ENCODE data around the gene TBC1D24. TPM values are rescaled to one million over a fixed set of nuclear protein-coding genes. Genes with fewer than 3 reads are reported as not detected.
"Not testable (repeated sequence)": the region's sequence is repeated elsewhere in the genome, so short reads cannot be mapped to it uniquely, and the experiment has no call there.

Gene TBC1D24
- 10 to 100 TPM; 18.7 to 23.3 TPM for total RNA-seq

GRCh38 chr16:2474877-2475412, at the start of gene TBC1D24:
Gene TBC1D24, plus strand, starts transcription at chr16:2475127. Its CDS starts 21,022 bp downstream, at chr16:2496149.
- CTCF ChIA-PET = interaction anchor here (0.8 to 2.5 kb wide), 7 partner anchors 11 to 280 kb away, joined by 4 to 9 read pairs (median 6); partner anchors contain the start of gene TEDC2
- Mint-ChIP-seq H3K27me3 (peaks cover 25% of the 10 kb centered on the region), H3K36me3 (no peaks in the 10 kb centered on the region), H3K4me1 (peaks cover 14% of the 10 kb centered on the region), H3K9me3 (ENCODE audit: low read depth) (no peaks in the 10 kb centered on the region), H3K4me3 (peak within 1 kb of the TSS; percentile 74), H3K27ac (peak within 1 kb of the TSS; percentile 72)
- DNase-seq (peak; percentile 88), ATAC-seq (peak; percentile 71)

GRCh38 chr16:2425825-2426430, 49.0 kb upstream of the TBC1D24 start:
- Mint-ChIP-seq H3K27ac (no peak overlapping the region), H3K9me3 (ENCODE audit: low read depth) (no peaks in the 10 kb centered on the region), H3K36me3 (peaks cover 10% of the 10 kb centered on the region), H3K4me3 (no peak overlapping the region), H3K4me1 (peaks cover 39% of the 10 kb centered on the region), H3K27me3 (no peaks in the 10 kb centered on the region)
- CTCF ChIA-PET = no interaction called here
- DNase-seq = no peak
- no peak for ATAC-seq

DNA sequence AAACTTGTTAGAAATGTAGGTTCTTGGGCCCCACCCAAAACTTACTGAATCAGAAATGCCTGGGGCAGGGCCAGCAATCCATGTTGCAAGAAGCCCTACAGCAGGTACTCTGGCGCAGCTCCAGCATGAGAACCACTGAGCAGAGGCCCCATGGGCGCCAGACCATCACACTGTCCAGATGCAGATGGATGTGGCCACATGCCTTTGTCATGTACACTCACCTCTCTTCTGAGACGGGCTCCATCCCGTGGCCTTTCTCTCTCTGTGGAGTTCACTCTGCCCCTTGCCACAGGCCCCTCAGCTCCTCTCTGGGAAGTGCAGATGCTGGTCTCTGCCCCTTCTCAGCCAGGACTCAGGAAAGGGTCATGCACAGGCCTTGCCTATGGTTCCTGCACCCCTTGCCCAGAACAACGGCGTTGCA, 48.0 kb upstream of the TBC1D24 start:
- CTCF ChIA-PET = interaction anchor here (1.2 to 2.5 kb wide), 3 partner anchors 75 to 379 kb away, joined by 3 to 10 read pairs (median 3); partner anchors contain the start of genes ABCA3, NTHL1 and TSC2
- DNase-seq = no peak
- Mint-ChIP-seq H3K9me3 (ENCODE audit: low read depth) (no peaks in the 10 kb centered on the region), H3K4me1 (peaks cover 38% of the 10 kb centered on the region), H3K27me3 (no peaks in the 10 kb centered on the region), H3K27ac (no peak overlapping the region), H3K36me3 (peaks cover 13% of the 10 kb centered on the region), H3K4me3 (no peak overlapping the region)
- ATAC-seq = no peak

DNA sequence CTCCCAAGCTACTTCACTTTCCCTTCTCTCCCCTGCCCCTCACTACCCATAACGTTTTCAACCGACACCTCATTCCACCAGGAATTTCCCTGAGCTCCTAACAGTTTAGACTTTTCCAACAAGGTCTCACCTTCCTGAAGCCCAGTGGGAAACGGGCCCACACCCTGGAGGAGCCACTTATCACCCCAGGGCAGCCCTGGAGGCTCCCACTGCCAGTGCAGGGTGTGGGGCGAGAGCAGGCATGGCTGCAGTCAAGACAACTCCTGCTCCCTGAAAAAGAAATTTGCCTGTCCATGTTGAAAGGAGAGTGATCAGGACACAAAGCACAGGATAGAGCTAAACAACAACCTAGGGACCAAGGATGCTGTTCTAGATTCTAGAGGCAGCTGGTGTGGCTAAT, 47.4 kb upstream of the TBC1D24 start:
- peaks cover 15% of the 10 kb centered on the region for H3K36me3 Mint-ChIP-seq
- no peaks in the 10 kb centered on the region for H3K9me3 Mint-ChIP-seq (ENCODE audit: low read depth)
- peak overlapping the region; percentile 26 for H3K27ac Mint-ChIP-seq
- peaks cover 34% of the 10 kb centered on the region for H3K4me1 Mint-ChIP-seq
- H3K27me3 Mint-ChIP-seq = no peaks in the 10 kb centered on the region
- DNase-seq (no peak), ATAC-seq (no peak)
- H3K4me3 Mint-ChIP-seq = peak overlapping the region; percentile 98
- CTCF ChIA-PET = interaction anchor here (1.2 to 2.5 kb wide), 3 partner anchors 74 to 380 kb away, joined by 3 to 10 read pairs (median 3); partner anchors contain the start of genes ABCA3, NTHL1 and TSC2

DNA sequence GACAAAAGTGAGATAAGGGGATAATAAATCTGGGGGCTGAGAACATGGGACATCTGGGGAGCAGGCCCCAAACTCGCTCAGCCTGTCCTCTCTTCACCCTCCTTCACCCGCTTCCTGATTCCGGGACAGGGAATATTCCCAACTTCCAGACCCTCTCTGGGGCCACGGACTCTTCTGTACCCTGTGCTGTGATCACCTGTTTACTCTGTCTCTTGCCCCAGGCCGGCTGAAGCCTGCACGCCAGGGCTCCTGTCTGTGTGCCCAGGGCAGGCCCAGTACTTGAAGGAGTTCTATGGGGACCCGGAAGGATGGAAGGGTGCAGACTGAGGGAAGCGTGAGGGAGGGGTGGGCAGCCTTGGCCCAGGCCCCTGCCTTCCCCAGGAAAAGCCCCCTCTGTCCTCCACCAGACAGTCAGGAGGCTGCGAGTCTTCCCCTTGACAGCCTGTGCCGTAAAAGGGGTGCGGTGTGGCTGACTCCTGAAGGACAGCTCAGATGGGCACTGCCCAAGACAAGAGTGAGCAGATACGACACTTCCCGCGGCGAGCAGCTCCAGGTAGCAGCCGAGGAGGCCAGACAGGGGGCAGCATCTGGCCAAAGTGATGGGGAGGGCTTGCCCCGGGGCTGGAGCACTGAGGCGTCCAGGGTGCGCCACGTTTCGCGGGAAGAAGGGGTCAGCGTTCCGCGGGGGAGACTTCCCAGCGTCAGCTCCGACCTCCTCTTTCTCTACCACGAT, 46.7 kb upstream of the TBC1D24 start:
- no peaks in the 10 kb centered on the region for H3K9me3 Mint-ChIP-seq (ENCODE audit: low read depth)
- H3K4me1 Mint-ChIP-seq = peaks cover 33% of the 10 kb centered on the region
- H3K27me3 Mint-ChIP-seq = no peaks in the 10 kb centered on the region
- CTCF ChIA-PET = interaction anchor here (0.7 to 2.5 kb wide), 6 partner anchors 8 to 380 kb away, joined by 3 to 10 read pairs (median 4); partner anchors contain the start of genes ABCA3, NTHL1 and TSC2
- DNase-seq (peak; percentile 55), ATAC-seq (no peak)
- H3K36me3 Mint-ChIP-seq = peaks cover 21% of the 10 kb centered on the region
- H3K4me3 Mint-ChIP-seq = peak overlapping the region; percentile 98
- peak overlapping the region; percentile 84 for H3K27ac Mint-ChIP-seq

- DNase-seq (no peak), ATAC-seq (no peak)
- Mint-ChIP-seq H3K27ac (peak overlapping the region; percentile 84), H3K9me3 (ENCODE audit: low read depth) (no peaks in the 10 kb centered on the region), H3K4me3 (peak overlapping the region; percentile 98), H3K4me1 (peaks cover 33% of the 10 kb centered on the region), H3K27me3 (no peaks in the 10 kb centered on the region), H3K36me3 (peaks cover 23% of the 10 kb centered on the region)
- CTCF ChIA-PET = interaction anchor here (0.7 to 2.5 kb wide), 4 partner anchors 8 to 88 kb away, joined by 3 to 10 read pairs (median 4); partner anchors contain the start of gene ABCA3
These were observed 46.2 kb upstream of the TBC1D24 start for GRCh38 chr16:2428784-2429033.

- H3K9me3 Mint-ChIP-seq (ENCODE audit: low read depth) = no peaks in the 10 kb centered on the region
- CTCF ChIA-PET = interaction anchor here (0.7 to 2.0 kb wide), 10 partner anchors 9 to 91 kb away, joined by 3 to 13 read pairs (median 4); partner anchors contain the start of genes ABCA3, AMDHD2, ATP6V0C and TBC1D24
- H3K27ac Mint-ChIP-seq = peak within 1 kb of the TSS; percentile 84
- peak within 1 kb of the TSS; percentile 98 for H3K4me3 Mint-ChIP-seq
- H3K36me3 Mint-ChIP-seq = peaks cover 26% of the 10 kb centered on the region
- peak; percentile 98 for DNase-seq
- peak; percentile 96 for ATAC-seq
- peaks cover 33% of the 10 kb centered on the region for H3K4me1 Mint-ChIP-seq
- H3K27me3 Mint-ChIP-seq = no peaks in the 10 kb centered on the region
These were observed 45.7 kb upstream of the TBC1D24 start, which contains the start of gene CCNF for GRCh38 chr16:2429034-2429770. Gene CCNF, plus strand, starts transcription at chr16:2429447. Its CDS starts 35 bp downstream, at chr16:2429482.

DNA sequence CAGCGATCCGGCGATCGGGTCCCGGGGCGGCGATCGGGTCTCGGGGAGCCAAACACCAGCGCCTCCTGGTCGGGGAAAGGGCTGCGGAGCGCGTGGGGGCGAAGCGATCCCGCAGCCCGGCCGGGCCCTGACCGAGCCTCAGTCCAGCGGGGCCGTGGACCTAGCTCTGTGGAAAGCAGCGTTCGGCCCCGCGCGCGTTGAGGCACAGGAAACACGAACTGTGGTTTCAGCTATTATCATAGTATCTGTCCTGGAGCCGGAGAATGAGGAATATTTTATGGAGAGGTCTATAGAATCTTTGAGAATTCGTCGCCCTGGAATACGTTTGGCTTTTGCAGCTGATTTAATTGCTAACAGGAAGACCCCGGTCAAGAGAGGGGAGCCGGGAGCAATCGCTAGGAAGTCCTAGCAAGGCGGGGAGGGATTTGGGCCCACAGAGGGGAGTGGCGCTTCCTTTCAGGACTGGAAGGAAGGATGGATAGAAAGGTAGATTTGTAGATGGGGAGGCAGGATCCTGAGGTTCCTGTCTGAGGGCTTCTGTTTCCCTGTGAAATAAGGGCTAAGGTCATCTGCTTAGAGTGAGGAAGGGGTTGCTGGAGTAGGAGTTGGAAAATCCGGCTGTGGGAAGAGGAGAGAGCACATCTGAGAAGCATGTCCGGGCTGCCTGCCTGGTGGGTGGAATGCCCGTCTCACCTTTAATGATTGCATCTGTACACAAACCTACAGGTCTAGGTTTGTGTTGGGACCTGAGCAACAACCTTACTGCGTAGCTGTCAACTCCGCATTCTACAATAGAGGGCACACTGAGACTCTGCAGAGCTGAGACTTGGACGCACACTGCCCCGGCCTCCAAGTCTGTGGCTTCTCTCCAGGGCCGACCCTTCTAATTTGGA, 44.9 kb upstream of the TBC1D24 start:
- Mint-ChIP-seq H3K4me1 (peaks cover 33% of the 10 kb centered on the region), H3K27me3 (no peaks in the 10 kb centered on the region), H3K9me3 (ENCODE audit: low read depth) (no peaks in the 10 kb centered on the region), H3K27ac (peak overlapping the region; percentile 69), H3K36me3 (peaks cover 29% of the 10 kb centered on the region), H3K4me3 (peak overlapping the region; percentile 98)
- CTCF ChIA-PET = interaction anchor here (0.7 to 2.0 kb wide), 15 partner anchors 8 to 235 kb away, joined by 3 to 13 read pairs (median 4); partner anchors contain the start of genes ABCA3, AMDHD2, ATP6V0C and TBC1D24
- DNase-seq = no peak
- no peak for ATAC-seq

GRCh38 chr16:2432286-2432685, 42.6 kb upstream of the TBC1D24 start:
- CTCF ChIA-PET = no interaction called here
- no peak for ATAC-seq

GRCh38 chr16:2432801-2433505, 42.0 kb upstream of the TBC1D24 start:
- DNase-seq (no peak), ATAC-seq (no peak)
- Mint-ChIP-seq H3K36me3 (peaks cover 53% of the 10 kb centered on the region), H3K27ac (no peak overlapping the region), H3K4me1 (peaks cover 34% of the 10 kb centered on the region), H3K27me3 (no peaks in the 10 kb centered on the region), H3K9me3 (ENCODE audit: low read depth) (no peaks in the 10 kb centered on the region), H3K4me3 (no peak overlapping the region)
- CTCF ChIA-PET = no interaction called here

More at GRCh38 chr16:2432286-2432685, 42.6 kb upstream of the TBC1D24 start:
- Mint-ChIP-seq H3K27ac (no peak overlapping the region), H3K4me3 (no peak overlapping the region), H3K9me3 (ENCODE audit: low read depth) (no peaks in the 10 kb centered on the region), H3K36me3 (peaks cover 48% of the 10 kb centered on the region), H3K4me1 (peaks cover 35% of the 10 kb centered on the region), H3K27me3 (no peaks in the 10 kb centered on the region)
- DNase-seq = no peak

DNA sequence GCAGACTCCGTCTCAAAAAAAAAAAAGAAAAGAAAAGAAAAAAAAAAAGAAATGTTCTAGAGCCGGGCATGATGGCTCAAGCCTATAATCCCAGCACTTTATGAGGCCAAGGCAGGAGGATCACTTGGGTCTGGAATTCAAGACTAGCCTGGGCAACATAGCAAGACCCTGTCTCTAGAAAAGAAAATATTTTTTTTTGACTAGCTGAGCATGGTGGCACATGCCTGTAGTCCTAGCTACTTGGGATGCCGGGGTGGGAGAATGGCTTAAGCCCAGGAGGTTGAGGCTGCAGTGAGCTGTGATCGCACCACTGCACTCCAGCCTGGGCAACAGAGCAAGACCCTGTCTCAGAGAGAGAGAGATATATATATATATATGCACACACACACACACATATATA, 39.7 kb upstream of the TBC1D24 start:
- not testable (repeated sequence) for H3K27me3 Mint-ChIP-seq; H3K9me3 Mint-ChIP-seq (ENCODE audit: low read depth); DNase-seq; H3K27ac Mint-ChIP-seq; ATAC-seq; H3K4me3 Mint-ChIP-seq
- CTCF ChIA-PET = interaction anchor here (0.9 kb wide), 1 partner anchor 42 kb away, joined by 3 read pairs; no protein-coding TSS in a partner anchor
- Mint-ChIP-seq H3K4me1 (peaks cover 38% of the 10 kb centered on the region), H3K36me3 (peaks cover 66% of the 10 kb centered on the region)

Data from activated CD8-positive, alpha-beta memory T cell treated with anti-CD3 and anti-CD28 coated beads, Interleukin-2, amount 10 ng/mL, durations not matched to agents 7 days and 5 days (primary cell).